Measurements from ENCODE around the gene IKBKE.

IKBKE gene

DNA sequence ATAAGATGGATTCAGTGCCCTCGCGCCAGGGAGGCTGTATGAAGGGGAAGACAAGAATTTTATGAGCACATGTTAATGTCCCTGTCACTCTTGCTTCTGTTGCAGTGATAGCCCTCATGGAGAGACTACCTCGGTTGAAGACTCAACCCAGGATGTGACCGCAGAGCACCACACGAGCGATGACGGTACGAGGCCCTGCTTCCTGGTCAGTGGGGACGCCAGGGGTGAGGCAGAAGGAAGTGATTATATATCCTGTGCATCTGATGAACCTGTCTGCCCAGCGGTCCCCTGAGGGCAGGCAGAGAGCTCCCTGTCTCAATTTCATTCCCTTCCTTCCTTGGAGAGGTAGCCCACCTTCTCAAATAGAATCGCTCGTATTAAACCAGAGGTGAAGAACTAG, 20.0 kb upstream of the IKBKE start:
- TF ChIP-seq, protein P1, sequence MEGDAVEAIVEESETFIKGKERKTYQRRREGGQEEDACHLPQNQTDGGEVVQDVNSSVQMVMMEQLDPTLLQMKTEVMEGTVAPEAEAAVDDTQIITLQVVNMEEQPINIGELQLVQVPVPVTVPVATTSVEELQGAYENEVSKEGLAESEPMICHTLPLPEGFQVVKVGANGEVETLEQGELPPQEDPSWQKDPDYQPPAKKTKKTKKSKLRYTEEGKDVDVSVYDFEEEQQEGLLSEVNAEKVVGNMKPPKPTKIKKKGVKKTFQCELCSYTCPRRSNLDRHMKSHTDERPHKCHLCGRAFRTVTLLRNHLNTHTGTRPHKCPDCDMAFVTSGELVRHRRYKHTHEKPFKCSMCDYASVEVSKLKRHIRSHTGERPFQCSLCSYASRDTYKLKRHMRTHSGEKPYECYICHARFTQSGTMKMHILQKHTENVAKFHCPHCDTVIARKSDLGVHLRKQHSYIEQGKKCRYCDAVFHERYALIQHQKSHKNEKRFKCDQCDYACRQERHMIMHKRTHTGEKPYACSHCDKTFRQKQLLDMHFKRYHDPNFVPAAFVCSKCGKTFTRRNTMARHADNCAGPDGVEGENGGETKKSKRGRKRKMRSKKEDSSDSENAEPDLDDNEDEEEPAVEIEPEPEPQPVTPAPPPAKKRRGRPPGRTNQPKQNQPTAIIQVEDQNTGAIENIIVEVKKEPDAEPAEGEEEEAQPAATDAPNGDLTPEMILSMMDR (IDR thresholded peaks at IDR 0.05; ENCODE audit: low read depth, low read length) = no peak
- in situ Hi-C loops (cut with HindIII; ENCODE audit: low sequenced_read_pairs) = no loop called here
- no peak overlapping the region for H3K4me3 ChIP-seq (ENCODE audit: low read depth, low read length)
- DNase-seq (ENCODE audit: low read depth, low spot score) = no peak

GRCh38 chr1:206451134-206451686, 19.1 kb upstream of the IKBKE start:
- H3K4me3 ChIP-seq (ENCODE audit: low read depth, low read length) = no peak overlapping the region
- no peak for DNase-seq (ENCODE audit: low read depth, low spot score)
- TF ChIP-seq, protein P1 (IDR thresholded peaks at IDR 0.05; ENCODE audit: low read depth, low read length) = no peak
- in situ Hi-C loops (cut with HindIII; ENCODE audit: low sequenced_read_pairs) = no loop called here

DNA sequence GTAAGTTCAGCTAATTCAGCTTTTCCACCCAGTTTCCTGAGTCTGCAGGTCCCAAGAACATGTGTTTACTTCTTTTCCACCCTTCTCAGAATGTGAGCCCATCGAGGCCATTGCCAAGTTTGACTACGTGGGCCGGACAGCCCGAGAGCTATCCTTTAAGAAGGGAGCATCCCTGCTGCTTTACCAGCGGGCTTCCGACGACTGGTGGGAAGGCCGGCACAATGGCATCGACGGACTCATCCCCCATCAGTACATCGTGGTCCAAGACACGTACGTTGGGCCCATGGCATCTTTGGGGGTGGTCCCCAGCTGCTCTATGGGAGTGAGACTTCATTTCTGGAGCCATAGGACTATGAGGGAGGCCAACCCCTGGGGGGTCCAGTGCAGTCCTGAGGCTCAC, 17.2 kb upstream of the IKBKE start:
- no peak overlapping the region for H3K4me3 ChIP-seq (ENCODE audit: low read depth, low read length)
- in situ Hi-C loops (cut with HindIII; ENCODE audit: low sequenced_read_pairs) = no loop called here
- TF ChIP-seq, protein P1 (IDR thresholded peaks at IDR 0.05; ENCODE audit: low read depth, low read length) = no peak
- no peak for DNase-seq (ENCODE audit: low read depth, low spot score)

GRCh38 chr1:206455289-206455665, 15.0 kb upstream of the IKBKE start:
- in situ Hi-C loops (cut with HindIII; ENCODE audit: low sequenced_read_pairs) = no loop called here
- H3K4me3 ChIP-seq (ENCODE audit: low read depth, low read length) = no peak overlapping the region
- no peak for DNase-seq (ENCODE audit: low read depth, low spot score)
- TF ChIP-seq, protein P1 (IDR thresholded peaks at IDR 0.05; ENCODE audit: low read depth, low read length) = no peak

DNA sequence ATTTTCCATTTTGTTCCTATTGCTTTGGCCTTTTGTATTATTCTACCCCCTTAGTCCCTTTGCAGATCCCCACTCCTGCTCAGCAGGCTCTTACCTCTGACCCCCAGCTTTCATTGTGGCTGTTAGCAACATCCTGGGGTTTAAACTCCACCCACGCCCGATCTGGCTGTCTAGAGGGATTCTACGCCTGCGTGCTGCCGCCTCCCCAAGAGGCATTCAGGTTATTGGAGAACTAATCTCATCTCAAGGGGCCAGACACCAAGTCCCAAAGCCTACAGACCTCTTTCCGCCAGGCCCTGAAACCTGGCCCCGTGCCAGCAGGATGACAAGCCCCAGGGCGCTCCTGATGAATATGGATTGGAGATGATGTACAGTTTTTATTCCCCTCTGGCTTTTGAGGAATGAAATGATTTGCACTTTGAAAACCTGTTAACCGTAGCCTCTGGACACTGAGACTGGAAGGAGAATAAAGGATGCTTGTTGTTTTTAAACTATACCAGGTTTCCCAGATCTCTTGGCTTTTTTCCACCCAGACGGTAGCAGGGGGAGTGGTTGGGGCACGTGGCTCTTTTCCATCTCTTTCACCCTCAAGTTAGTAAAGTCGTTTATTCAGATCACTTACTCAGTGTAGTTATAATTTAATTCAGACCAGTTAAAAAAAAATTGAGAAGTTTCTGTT, 14.5 kb upstream of the IKBKE start:
- in situ Hi-C loops (cut with HindIII; ENCODE audit: low sequenced_read_pairs) = no loop called here
- DNase-seq (ENCODE audit: low read depth, low spot score) = peak; percentile 29
- no peak overlapping the region for H3K4me3 ChIP-seq (ENCODE audit: low read depth, low read length)
- TF ChIP-seq, protein P1 (IDR thresholded peaks at IDR 0.05; ENCODE audit: low read depth, low read length) = no peak

DNA sequence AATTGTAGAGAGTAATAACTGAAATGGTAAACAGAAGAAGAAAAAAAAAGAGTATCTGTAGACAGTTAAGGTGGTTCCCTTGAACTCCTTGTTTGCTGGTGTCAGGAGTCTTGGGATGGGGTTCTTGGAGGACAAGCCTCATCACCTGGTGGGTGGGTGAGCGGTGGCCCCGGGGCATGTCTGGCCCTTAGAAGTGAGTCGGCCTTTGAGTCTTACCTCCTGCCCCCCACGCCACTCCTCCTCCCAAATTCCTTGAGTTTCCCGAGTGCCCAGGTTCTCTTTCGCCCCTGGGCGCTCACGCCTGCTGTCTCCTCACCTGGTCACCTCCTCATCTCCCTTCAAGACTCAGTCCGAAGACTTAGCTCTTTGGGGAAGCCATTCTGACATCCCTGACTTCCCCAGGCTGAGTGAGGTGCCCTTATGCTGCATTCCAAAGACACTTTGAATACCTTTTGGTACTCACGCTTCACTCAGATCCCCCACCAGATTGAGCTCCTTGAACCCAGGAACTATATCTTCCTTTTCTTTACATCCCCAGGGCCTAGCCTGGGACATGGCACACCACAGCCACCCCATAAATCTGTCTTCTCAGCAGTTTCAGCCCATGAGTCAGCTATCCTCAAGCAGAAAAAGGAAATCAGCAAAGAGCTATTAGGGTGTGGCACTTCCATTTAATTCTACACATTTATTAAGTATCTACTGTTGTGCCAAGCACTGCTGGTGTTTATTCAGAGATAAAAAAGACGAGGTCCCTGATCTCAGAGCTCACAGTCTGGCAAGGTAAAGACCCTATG, 13.5 kb upstream of the IKBKE start:
- in situ Hi-C loops (cut with HindIII; ENCODE audit: low sequenced_read_pairs) = no loop called here
- no peak for DNase-seq (ENCODE audit: low read depth, low spot score)

More for the DNA sequence above, 13.5 kb upstream of the IKBKE start:
- TF ChIP-seq, protein P1 (IDR thresholded peaks at IDR 0.05; ENCODE audit: low read depth, low read length) = no peak
- no peak overlapping the region for H3K4me3 ChIP-seq (ENCODE audit: low read depth, low read length)
